HEK293 (cell line): ENCODE measurements around the gene DNER.

ENCODE experiments used
- CTCF ChIA-PET: fragments of 350-600 bp; formaldehyde crosslinking; extraction: SDS; loops from one replicate; lab custom pipeline; 2021; ENCODE audit warnings: antibody characterized with exemption; lab: Yijun Ruan, JAX
- POLR2A ChIA-PET: fragments of 300-600 bp; formaldehyde crosslinking; extraction: SDS; loops from one replicate; lab custom pipeline; 2020; ENCODE audit warnings: antibody characterized with exemption, inconsistent platforms; lab: Yijun Ruan, JAX
- H3K27ac ChIP-seq: fragments of 200-500 bp; sonication (Bioruptor generic); 2 replicates; pipeline ENCODE4 v1.5.1; 2014; ENCODE audit warnings: low read depth, low read length, control low read depth, inconsistent platforms; ENCODE audit errors: extremely low read depth
- H3K36me3 ChIP-seq, 2 experiments: fragments of 200-500 bp in 1 of 2; sonication (Bioruptor generic) in 1 of 2; 1 replicate in 1 of 2; 2 replicates in 1 of 2; pipeline ENCODE4 v1.5.1; 2014 to 2017; ENCODE audit warnings: inconsistent platforms in 2 of 2, low read length in 2 of 2; ENCODE audit not compliant: control insufficient read depth in 2 of 2, insufficient read depth in 1 of 2
- H3K4me1 ChIP-seq: fragments of 200-500 bp; sonication (Bioruptor generic); 2 replicates; pipeline ENCODE4 v1.5.1; 2014; ENCODE audit warnings: mild to moderate bottlenecking, low read length, inconsistent platforms; ENCODE audit not compliant: control insufficient read depth, insufficient read depth
- H3K4me3 ChIP-seq: 2 replicates; pipeline ENCODE4 v1.5.1; 2011; ENCODE audit warnings: low read depth, mild to moderate bottlenecking, control low read depth, low read length, moderate library complexity
- H3K9me3 ChIP-seq: fragments of 200-500 bp; sonication (Bioruptor generic); 2 replicates; pipeline ENCODE4 v1.5.1; 2014; ENCODE audit warnings: low read depth, low read length, inconsistent platforms; ENCODE audit not compliant: control insufficient read depth, insufficient read depth
- CTCF ChIP-seq: fragments of 450-650 bp; formaldehyde crosslinking; IDR thresholded peaks from 2 replicates; pipeline ENCODE4 v1.5.1; 2016; ENCODE audit warnings: missing biosample characterization, missing genetic modification characterization
- HIC1 ChIP-seq: fragments of 450-650 bp; formaldehyde crosslinking; IDR thresholded peaks from 2 replicates; pipeline ENCODE4 v1.5.1; 2016; ENCODE audit warnings: missing biosample characterization, missing genetic modification characterization
- PRDM1 ChIP-seq: fragments of 450-650 bp; formaldehyde crosslinking; IDR thresholded peaks from 2 replicates; pipeline ENCODE4; 2016; ENCODE audit warnings: missing biosample characterization, missing genetic modification characterization
- RBAK ChIP-seq: fragments of 450-650 bp; formaldehyde crosslinking; IDR thresholded peaks from 2 replicates; pipeline ENCODE4 v1.5.1; 2016; ENCODE audit warnings: missing biosample characterization, missing genetic modification characterization
- TRIM28 ChIP-seq: IDR thresholded peaks from 2 replicates; pipeline ENCODE4 v1.6.1; 2011; ENCODE audit warnings: low read length, control low read depth, borderline replicate concordance
- ZBTB7A ChIP-seq: fragments of 450-650 bp; formaldehyde crosslinking; IDR thresholded peaks from 2 replicates; pipeline ENCODE4 v1.5.1; 2016; ENCODE audit warnings: low read depth, missing biosample characterization, missing genetic modification characterization
- ZFP69B ChIP-seq: fragments of 450-650 bp; formaldehyde crosslinking; IDR thresholded peaks from 2 replicates; pipeline ENCODE4 v1.5.1; 2016; ENCODE audit warnings: missing biosample characterization, missing genetic modification characterization
- ZNF133 ChIP-seq: fragments of 450-650 bp; formaldehyde crosslinking; IDR thresholded peaks from 2 replicates; pipeline ENCODE4 v1.5.1; 2016; ENCODE audit warnings: missing biosample characterization, missing genetic modification characterization
- ZNF140 ChIP-seq: fragments of 450-650 bp; formaldehyde crosslinking; IDR thresholded peaks from 2 replicates; pipeline ENCODE4 v1.5.1; 2016; ENCODE audit warnings: missing biosample characterization, missing genetic modification characterization
- ZNF175 ChIP-seq: fragments of 450-650 bp; formaldehyde crosslinking; IDR thresholded peaks from 2 replicates; pipeline ENCODE4 v1.5.1; 2016; ENCODE audit warnings: missing biosample characterization, missing genetic modification characterization
- ZNF184 ChIP-seq: fragments of 450-650 bp; IDR thresholded peaks from 2 replicates; pipeline ENCODE4 v1.5.1; 2018; ENCODE audit warnings: missing biosample characterization, mild to moderate bottlenecking, missing genetic modification characterization
- ZNF19 ChIP-seq: fragments of 450-650 bp; formaldehyde crosslinking; IDR thresholded peaks from 2 replicates; pipeline ENCODE4; 2016; ENCODE audit warnings: missing biosample characterization, missing genetic modification characterization, low read depth
- ZNF26 ChIP-seq: fragments of 450-650 bp; formaldehyde crosslinking; IDR thresholded peaks from 2 replicates; pipeline ENCODE4 v1.5.1; 2016; ENCODE audit warnings: missing biosample characterization, missing genetic modification characterization
- ZNF366 ChIP-seq: fragments of 450-650 bp; formaldehyde crosslinking; conservative IDR thresholded peaks from 2 replicates; pipeline ENCODE4 v1.5.1; 2016; ENCODE audit warnings: missing biosample characterization, missing genetic modification characterization
- ZNF37A ChIP-seq: fragments of 450-650 bp; IDR thresholded peaks from 2 replicates; pipeline ENCODE4 v1.5.1; 2018; ENCODE audit warnings: missing biosample characterization, missing genetic modification characterization
- ZNF449 ChIP-seq: fragments of 450-650 bp; formaldehyde crosslinking; IDR thresholded peaks from 2 replicates; pipeline ENCODE4 v1.5.1; 2017; ENCODE audit warnings: missing biosample characterization, mild to moderate bottlenecking, missing genetic modification characterization, moderate library complexity
- ZNF518A ChIP-seq: fragments of 450-650 bp; formaldehyde crosslinking; conservative IDR thresholded peaks from 2 replicates; pipeline ENCODE4 v1.5.1; 2016; ENCODE audit warnings: low read depth, missing biosample characterization, missing genetic modification characterization
- ZNF530 ChIP-seq: fragments of 450-650 bp; formaldehyde crosslinking; IDR thresholded peaks from 2 replicates; pipeline ENCODE4 v1.5.1; 2016; ENCODE audit warnings: low read depth, missing biosample characterization, missing genetic modification characterization
- ZNF555 ChIP-seq: fragments of 450-650 bp; formaldehyde crosslinking; conservative IDR thresholded peaks from 2 replicates; pipeline ENCODE4 v1.5.1; 2017; ENCODE audit warnings: missing biosample characterization, mild to moderate bottlenecking, missing genetic modification characterization, inconsistent platforms
- ZNF561 ChIP-seq: fragments of 450-650 bp; IDR thresholded peaks from 2 replicates; pipeline ENCODE4 v1.5.1; 2018; ENCODE audit warnings: missing biosample characterization, missing genetic modification characterization, borderline replicate concordance
- ZNF830 ChIP-seq: fragments of 450-650 bp; IDR thresholded peaks from 2 replicates; pipeline ENCODE4 v1.5.0; 2018; ENCODE audit warnings: missing biosample characterization, missing genetic modification characterization, low read depth, mild to moderate bottlenecking, moderate library complexity
- ZSCAN30 ChIP-seq: fragments of 450-650 bp; IDR thresholded peaks from 2 replicates; pipeline ENCODE4 v1.5.1; 2018; ENCODE audit warnings: missing biosample characterization, mild to moderate bottlenecking, missing genetic modification characterization, moderate library complexity
- TF ChIP-seq, protein P1 (sequence below): fragments of 450-650 bp; formaldehyde crosslinking; IDR thresholded peaks from 2 replicates; pipeline ENCODE4 v1.5.1; 2016; ENCODE audit warnings: missing biosample characterization, missing genetic modification characterization

DNER gene

DNA sequence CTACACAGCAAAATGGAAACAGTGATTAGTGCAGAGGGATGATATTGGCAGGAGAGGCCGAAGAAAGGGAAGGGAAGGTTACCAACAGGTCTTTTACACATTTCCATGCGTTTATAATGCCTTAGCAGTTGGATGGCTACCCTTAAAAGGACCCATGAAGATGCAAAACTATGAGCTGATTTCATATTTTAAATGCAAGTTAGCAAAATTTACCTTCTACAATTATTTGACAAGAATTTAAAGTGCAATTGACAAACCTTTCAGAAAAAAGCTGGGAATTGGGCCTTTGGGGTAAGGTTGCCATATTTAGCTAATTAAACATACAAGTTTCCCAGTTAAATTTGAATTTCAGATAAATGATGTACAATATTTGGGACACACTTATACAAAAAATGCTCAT is 13.3 kb downstream of the DNER start (continued):
- TF ChIP-seq ZNF518A (tag by site-specific recombination), result no peak
- no peak for TF ChIP-seq ZNF366 (tag by site-specific recombination)
- no peak for TF ChIP-seq ZNF530 (tag by site-specific recombination)
- TF ChIP-seq ZBTB7A, result no peak
- no peak for TF ChIP-seq ZNF19 (tag by site-specific recombination)
- no peak for TF ChIP-seq HIC1 (tag by site-specific recombination)
- TF ChIP-seq ZNF175 (tag by site-specific recombination), result no peak
- no peak for TF ChIP-seq ZNF37A (tag by site-specific recombination)

DNA sequence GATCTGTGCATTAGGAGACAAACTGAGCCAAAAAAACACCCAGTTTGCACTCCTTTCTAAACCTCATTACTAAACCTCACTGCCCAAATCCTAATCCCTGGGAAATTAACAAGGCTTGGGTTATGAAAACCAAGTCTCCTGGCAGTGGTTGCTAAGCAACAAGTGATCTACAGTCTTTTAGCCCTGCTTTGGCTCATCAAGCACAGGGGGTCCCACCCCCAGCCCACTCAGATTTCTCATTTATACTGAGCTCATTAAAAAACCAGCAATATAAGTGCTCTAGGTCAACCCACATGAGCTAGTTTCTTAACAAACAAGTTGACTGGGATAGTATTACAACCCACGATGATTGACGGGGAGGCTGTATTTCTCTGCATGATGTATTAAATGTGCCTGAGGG is 18.4 kb downstream of the DNER start:
- ChIA-PET CTCF (no interaction called here), POLR2A (no interaction called here)
- Histone ChIP-seq H3K27ac (no peak overlapping the region), H3K36me3 (no peaks in the 10 kb centered on the region), H3K4me3 (no peak overlapping the region), H3K9me3 (no peaks in the 10 kb centered on the region), H3K4me1 (no peaks in the 10 kb centered on the region)
- TF ChIP-seq, protein P1, sequence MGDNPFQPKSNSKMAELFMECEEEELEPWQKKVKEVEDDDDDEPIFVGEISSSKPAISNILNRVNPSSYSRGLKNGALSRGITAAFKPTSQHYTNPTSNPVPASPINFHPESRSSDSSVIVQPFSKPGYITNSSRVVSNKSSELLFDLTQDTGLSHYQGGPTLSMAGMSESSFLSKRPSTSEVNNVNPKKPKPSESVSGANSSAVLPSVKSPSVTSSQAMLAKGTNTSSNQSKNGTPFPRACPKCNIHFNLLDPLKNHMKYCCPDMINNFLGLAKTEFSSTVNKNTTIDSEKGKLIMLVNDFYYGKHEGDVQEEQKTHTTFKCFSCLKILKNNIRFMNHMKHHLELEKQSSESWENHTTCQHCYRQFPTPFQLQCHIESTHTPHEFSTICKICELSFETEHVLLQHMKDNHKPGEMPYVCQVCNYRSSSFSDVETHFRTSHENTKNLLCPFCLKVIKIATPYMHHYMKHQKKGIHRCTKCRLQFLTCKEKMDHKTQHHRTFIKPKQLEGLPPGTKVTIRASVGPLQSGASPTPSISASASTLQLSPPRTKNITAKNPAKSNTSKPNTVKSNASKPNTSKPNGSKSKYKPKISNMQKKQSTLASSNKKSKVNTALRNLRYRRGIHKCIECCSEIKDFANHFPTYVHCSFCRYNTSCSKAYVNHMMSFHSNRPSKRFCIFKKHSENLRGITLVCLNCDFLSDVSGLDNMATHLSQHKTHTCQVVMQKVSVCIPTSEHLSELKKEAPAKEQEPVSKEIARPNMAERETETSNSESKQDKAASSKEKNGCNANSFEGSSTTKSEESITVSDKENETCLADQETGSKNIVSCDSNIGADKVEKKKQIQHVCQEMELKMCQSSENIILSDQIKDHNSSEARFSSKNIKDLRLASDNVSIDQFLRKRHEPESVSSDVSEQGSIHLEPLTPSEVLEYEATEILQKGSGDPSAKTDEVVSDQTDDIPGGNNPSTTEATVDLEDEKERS (tag by site-specific recombination), result no peak
- no peak for TF ChIP-seq CTCF
- TF ChIP-seq ZNF140 (tag by site-specific recombination), result no peak
- no peak for TF ChIP-seq ZNF184
- no peak for TF ChIP-seq RBAK (tag by site-specific recombination)
- no peak for TF ChIP-seq ZNF26 (tag by site-specific recombination)
- TF ChIP-seq ZSCAN30 (tag by site-specific recombination), result no peak
- no peak for TF ChIP-seq ZNF449
- TF ChIP-seq TRIM28, result no peak
- no peak for TF ChIP-seq PRDM1 (tag by site-specific recombination)
- TF ChIP-seq ZNF555, result no peak
- TF ChIP-seq ZNF830 (tag by site-specific recombination), result no peak
- no peak for TF ChIP-seq ZFP69B (tag by site-specific recombination)
- TF ChIP-seq ZNF133 (tag by site-specific recombination), result no peak
- TF ChIP-seq ZNF561 (tag by site-specific recombination), result no peak
